ENCODE data around the gene FBRSL1. TPM values are rescaled to one million over a fixed set of nuclear protein-coding genes. Genes with fewer than 3 reads are reported as not detected.
A peak's percentile ranks its signal among the peaks of the same experiment; 100 is the strongest.

Gene FBRSL1
- total RNA-seq, 2 experiments from 2014 or later, result 53.1 to 55.9 TPM

GRCh38 chr12:132450418-132451171, 39.4 kb upstream of the FBRSL1 start:
- Mint-ChIP-seq H3K27me3 (no peaks in the 10 kb centered on the region), H3K4me3 (no peak overlapping the region), H3K36me3 (no peaks in the 10 kb centered on the region), H3K9me3 (no peaks in the 10 kb centered on the region), H3K27ac (no peak overlapping the region), H3K4me1 (peaks cover 27% of the 10 kb centered on the region)
- no peak for DNase-seq

GRCh38 chr12:132451172-132451835, 38.6 kb upstream of the FBRSL1 start:
- H3K4me1 Mint-ChIP-seq, result peaks cover 20% of the 10 kb centered on the region
- no peaks in the 10 kb centered on the region for H3K27me3 Mint-ChIP-seq
- H3K4me3 Mint-ChIP-seq, result no peak overlapping the region
- H3K27ac Mint-ChIP-seq, result no peak overlapping the region
- no peaks in the 10 kb centered on the region for H3K36me3 Mint-ChIP-seq
- H3K9me3 Mint-ChIP-seq, result no peaks in the 10 kb centered on the region
- no peak for DNase-seq

GRCh38 chr12:132451836-132452195, 38.1 kb upstream of the FBRSL1 start:
- H3K36me3 Mint-ChIP-seq, result no peaks in the 10 kb centered on the region
- no peaks in the 10 kb centered on the region for H3K9me3 Mint-ChIP-seq
- no peak overlapping the region for H3K4me3 Mint-ChIP-seq
- no peaks in the 10 kb centered on the region for H3K27me3 Mint-ChIP-seq
- H3K4me1 Mint-ChIP-seq, result peaks cover 19% of the 10 kb centered on the region
- DNase-seq, result no peak
- H3K27ac Mint-ChIP-seq, result no peak overlapping the region

- no peak for DNase-seq
- Mint-ChIP-seq H3K27ac (no peak overlapping the region), H3K4me3 (no peak overlapping the region), H3K4me1 (peaks cover 15% of the 10 kb centered on the region), H3K27me3 (no peaks in the 10 kb centered on the region), H3K36me3 (no peaks in the 10 kb centered on the region), H3K9me3 (no peaks in the 10 kb centered on the region)
These were observed 37.2 kb upstream of the FBRSL1 start for GRCh38 chr12:132452596-132453350.

GRCh38 chr12:132453361-132454192, 36.4 kb upstream of the FBRSL1 start:
- Mint-ChIP-seq H3K27ac (no peak overlapping the region), H3K4me3 (no peak overlapping the region), H3K36me3 (no peaks in the 10 kb centered on the region), H3K27me3 (no peaks in the 10 kb centered on the region), H3K9me3 (no peaks in the 10 kb centered on the region), H3K4me1 (peaks cover 11% of the 10 kb centered on the region)
- no peak for DNase-seq

DNA sequence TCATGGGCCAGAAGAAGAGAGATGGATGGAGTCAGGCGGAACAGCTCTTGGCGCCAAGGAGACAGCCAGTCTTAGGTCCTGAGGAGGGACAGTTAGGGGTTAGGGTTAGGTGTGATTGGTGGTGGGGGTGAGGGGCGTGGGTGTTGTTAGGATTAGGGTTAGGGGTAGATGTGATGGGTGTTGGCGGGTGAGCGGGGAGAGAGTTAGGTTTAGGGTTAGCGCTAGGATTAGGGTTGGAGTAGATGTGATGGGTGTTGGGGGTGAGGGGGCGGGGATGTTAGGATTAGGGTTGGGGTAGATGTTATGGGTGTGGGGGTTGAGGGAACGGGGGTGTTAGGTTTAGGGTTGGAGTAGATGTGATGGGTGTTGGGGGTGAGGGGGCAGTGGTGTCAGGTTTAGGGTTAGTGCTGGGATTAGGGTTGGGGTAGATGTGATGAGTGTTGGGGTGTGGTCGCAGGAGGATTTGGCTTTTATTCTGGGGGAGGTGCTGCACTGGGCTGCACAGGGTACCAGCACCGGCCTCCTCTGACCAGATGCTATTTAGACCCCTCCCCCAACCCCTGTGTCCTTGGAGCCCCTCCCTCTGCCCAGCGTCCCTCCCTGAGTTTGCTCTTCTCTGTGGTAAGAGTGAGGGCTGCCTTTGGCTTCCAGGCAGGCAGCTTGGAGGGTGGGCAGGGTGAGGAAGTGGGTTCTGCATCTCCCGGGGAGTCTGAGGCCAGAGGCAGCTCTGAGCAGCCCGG, 35.6 kb upstream of the FBRSL1 start:
- no peak overlapping the region for H3K4me3 Mint-ChIP-seq
- no peak overlapping the region for H3K27ac Mint-ChIP-seq
- H3K36me3 Mint-ChIP-seq, result no peaks in the 10 kb centered on the region
- H3K27me3 Mint-ChIP-seq, result no peaks in the 10 kb centered on the region
- no peaks in the 10 kb centered on the region for H3K9me3 Mint-ChIP-seq
- DNase-seq, result no peak
- H3K4me1 Mint-ChIP-seq, result peaks cover 11% of the 10 kb centered on the region

- Mint-ChIP-seq H3K9me3 (no peaks in the 10 kb centered on the region), H3K36me3 (no peaks in the 10 kb centered on the region), H3K27ac (no peak overlapping the region), H3K4me3 (no peak overlapping the region), H3K4me1 (peaks cover 6% of the 10 kb centered on the region), H3K27me3 (no peaks in the 10 kb centered on the region)
- DNase-seq, result no peak
These were observed 35.0 kb upstream of the FBRSL1 start for GRCh38 chr12:132454933-132455418.

DNA sequence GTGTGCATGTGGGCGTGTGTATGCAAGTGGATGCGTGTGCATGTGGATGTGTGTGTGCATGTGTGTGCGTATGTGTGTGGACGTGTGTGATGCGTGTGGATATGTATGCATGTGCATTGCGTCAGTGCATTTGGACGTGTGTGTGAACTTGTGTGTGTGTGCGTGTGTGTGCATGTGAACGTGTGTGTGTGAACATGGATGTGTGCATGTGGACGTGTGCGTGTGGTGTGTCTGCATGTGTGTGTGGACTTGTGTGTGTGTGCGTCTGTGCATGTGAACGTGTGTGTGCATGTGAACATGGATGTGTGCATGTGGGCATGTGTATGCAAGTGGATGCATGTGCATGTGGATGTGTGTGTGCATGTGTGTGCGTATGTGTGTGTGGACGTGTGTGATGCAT, 34.4 kb upstream of the FBRSL1 start:
- Mint-ChIP-seq H3K27ac (peak overlapping the region; percentile 22), H3K9me3 (no peaks in the 10 kb centered on the region), H3K36me3 (no peaks in the 10 kb centered on the region), H3K27me3 (no peaks in the 10 kb centered on the region), H3K4me3 (no peak overlapping the region), H3K4me1 (peaks cover 4% of the 10 kb centered on the region)
- DNase-seq, result no peak

GRCh38 chr12:132456186-132456943, 33.6 kb upstream of the FBRSL1 start:
- DNase-seq, result no peak
- Mint-ChIP-seq H3K36me3 (no peaks in the 10 kb centered on the region), H3K27ac (no peak overlapping the region), H3K9me3 (no peaks in the 10 kb centered on the region), H3K4me1 (peaks cover 4% of the 10 kb centered on the region), H3K4me3 (no peak overlapping the region), H3K27me3 (no peaks in the 10 kb centered on the region)

GRCh38 chr12:132456944-132457495, 32.9 kb upstream of the FBRSL1 start:
- no peaks in the 10 kb centered on the region for H3K36me3 Mint-ChIP-seq
- no peak overlapping the region for H3K27ac Mint-ChIP-seq
- no peak for DNase-seq
- peaks cover 4% of the 10 kb centered on the region for H3K4me1 Mint-ChIP-seq
- H3K4me3 Mint-ChIP-seq, result no peak overlapping the region
- H3K27me3 Mint-ChIP-seq, result no peaks in the 10 kb centered on the region
- no peaks in the 10 kb centered on the region for H3K9me3 Mint-ChIP-seq

DNA sequence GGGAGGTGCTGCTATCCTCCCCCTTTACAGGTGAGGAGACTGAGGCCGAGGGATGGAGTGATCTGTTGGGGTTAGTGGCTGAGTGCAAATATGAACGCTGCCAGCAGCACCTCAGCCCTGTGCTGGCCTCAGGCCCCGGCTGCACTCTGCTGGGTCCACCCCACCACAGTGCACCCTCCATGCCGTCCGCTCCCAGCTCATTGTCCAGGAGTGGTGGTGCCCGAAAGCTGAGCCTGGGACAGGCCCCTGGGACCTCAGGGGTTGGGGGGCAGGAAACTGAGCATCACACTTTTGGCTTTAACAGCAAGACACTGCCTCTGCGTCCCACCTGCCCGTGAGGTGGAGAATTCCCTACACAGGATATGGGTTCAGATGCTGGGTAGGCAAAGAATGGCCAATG, 31.5 kb upstream of the FBRSL1 start:
- no peak overlapping the region for H3K4me3 Mint-ChIP-seq
- no peaks in the 10 kb centered on the region for H3K27me3 Mint-ChIP-seq
- H3K4me1 Mint-ChIP-seq, result peaks cover 4% of the 10 kb centered on the region
- no peaks in the 10 kb centered on the region for H3K36me3 Mint-ChIP-seq
- H3K27ac Mint-ChIP-seq, result no peak overlapping the region
- H3K9me3 Mint-ChIP-seq, result no peaks in the 10 kb centered on the region
- DNase-seq, result no peak

- Mint-ChIP-seq H3K9me3 (no peaks in the 10 kb centered on the region), H3K4me3 (no peak overlapping the region), H3K4me1 (peaks cover 2% of the 10 kb centered on the region), H3K27ac (no peak overlapping the region), H3K36me3 (no peaks in the 10 kb centered on the region), H3K27me3 (no peaks in the 10 kb centered on the region)
- DNase-seq, result no peak
These were observed 30.9 kb upstream of the FBRSL1 start for GRCh38 chr12:132458846-132459641.

GRCh38 chr12:132460571-132460970, 29.4 kb upstream of the FBRSL1 start:
- H3K36me3 Mint-ChIP-seq, result no peaks in the 10 kb centered on the region
- no peak for DNase-seq
- H3K27ac Mint-ChIP-seq, result no peak overlapping the region
- H3K9me3 Mint-ChIP-seq, result no peaks in the 10 kb centered on the region
- no peaks in the 10 kb centered on the region for H3K27me3 Mint-ChIP-seq
- peaks cover 3% of the 10 kb centered on the region for H3K4me1 Mint-ChIP-seq
- H3K4me3 Mint-ChIP-seq, result no peak overlapping the region

Data from activated naive CD8-positive, alpha-beta T cell treated with anti-CD3 and anti-CD28 coated beads for 36 hours (primary cell).